ENCODE measurements around the gene MAP3K10.

Gene MAP3K10

GRCh38 chr19:40175820-40176219, 15.4 kb upstream of the MAP3K10 start:
- no peak for DNase-seq

- DNase-seq, result no peak
These were observed 13.7 kb upstream of the MAP3K10 start for GRCh38 chr19:40177286-40178070.

GRCh38 chr19:40178756-40179155, 12.5 kb upstream of the MAP3K10 start:
- DNase-seq, result no peak

DNA sequence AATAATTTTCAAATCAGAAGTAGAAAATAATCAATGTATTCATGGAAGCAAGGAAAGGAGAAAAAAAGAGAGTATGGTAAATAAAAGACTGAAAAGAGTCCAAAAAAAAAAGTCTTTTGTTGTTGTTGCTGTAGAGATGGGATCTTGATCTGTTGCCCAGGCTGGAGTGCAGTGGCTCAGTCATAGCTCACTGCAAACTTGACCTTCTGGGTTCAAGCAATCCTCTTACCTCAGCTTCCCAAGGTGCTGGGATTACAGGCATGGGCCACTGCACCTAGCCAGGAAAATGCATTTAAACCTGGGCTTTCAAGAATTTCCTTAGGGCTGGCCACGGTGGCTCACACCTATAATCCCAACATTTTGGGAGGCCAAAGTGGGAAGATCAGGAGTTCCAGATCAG, 7.0 kb upstream of the MAP3K10 start:
- DNase-seq, result no peak

DNA sequence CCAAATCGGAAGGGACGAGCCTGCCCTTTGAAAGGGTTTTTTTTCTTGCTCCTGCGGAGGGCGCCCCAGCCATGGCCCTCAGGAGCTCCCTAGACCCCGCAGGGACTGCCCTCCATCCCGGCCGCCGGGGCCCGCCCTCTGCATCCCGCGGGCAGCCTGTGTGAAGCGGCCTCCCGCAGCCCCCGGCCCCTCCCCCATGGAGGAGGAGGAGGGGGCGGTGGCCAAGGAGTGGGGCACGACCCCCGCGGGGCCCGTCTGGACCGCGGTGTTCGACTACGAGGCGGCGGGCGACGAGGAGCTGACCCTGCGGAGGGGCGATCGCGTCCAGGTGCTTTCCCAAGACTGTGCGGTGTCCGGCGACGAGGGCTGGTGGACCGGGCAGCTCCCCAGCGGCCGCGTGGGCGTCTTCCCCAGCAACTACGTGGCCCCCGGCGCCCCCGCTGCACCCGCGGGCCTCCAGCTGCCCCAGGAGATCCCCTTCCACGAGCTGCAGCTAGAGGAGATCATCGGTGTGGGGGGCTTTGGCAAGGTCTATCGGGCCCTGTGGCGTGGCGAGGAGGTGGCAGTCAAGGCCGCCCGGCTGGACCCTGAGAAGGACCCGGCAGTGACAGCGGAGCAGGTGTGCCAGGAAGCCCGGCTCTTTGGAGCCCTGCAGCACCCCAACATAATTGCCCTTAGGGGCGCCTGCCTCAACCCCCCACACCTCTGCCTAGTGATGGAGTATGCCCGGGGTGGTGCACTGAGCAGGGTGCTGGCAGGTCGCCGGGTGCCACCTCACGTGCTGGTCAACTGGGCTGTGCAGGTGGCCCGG, 815 bp downstream of the MAP3K10 start:
- peak; percentile 35 for DNase-seq

DNA sequence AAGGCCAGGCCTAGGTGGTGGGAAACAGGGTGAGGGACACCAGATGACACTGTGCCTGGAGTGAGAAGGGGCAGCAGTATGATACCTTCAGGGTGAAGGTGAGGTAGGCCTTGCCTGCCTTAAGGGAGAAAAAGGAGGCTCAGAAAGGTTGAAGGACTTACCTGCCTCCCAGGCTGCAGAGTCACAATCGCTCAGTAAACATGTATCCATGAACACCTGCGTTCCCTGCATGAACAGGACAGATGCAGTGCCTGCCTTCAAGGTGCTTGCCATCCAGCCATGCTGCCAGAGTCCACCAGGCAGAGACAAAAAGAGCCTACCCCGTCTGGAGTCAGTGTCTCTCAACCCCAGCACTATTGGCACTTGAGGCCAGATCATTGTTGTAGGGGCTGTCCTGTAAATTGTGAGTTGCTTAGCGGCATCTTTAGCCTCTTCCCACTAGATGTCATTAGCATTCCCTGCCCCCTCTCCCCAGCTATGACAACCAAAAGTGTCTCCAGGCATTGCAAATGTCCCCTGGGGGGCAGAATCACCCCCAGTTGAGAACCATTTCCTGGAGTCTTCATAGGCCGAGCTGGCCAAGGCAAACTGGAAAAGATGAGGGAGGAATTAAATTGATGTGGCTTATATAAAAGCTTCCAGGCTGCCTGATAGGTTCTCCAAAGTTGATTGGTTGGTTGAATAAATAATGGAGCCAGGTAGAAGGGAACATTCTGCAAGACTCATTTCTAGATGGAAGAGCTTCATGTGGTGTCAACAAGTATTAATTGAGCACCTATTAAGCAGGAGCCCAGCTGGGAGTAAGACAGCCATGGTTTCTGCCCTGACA, 1.7 kb downstream of the MAP3K10 start:
- no peak for DNase-seq

- DNase-seq, result no peak
These were observed 2.3 kb downstream of the MAP3K10 start for GRCh38 chr19:40193587-40193849.

DNA sequence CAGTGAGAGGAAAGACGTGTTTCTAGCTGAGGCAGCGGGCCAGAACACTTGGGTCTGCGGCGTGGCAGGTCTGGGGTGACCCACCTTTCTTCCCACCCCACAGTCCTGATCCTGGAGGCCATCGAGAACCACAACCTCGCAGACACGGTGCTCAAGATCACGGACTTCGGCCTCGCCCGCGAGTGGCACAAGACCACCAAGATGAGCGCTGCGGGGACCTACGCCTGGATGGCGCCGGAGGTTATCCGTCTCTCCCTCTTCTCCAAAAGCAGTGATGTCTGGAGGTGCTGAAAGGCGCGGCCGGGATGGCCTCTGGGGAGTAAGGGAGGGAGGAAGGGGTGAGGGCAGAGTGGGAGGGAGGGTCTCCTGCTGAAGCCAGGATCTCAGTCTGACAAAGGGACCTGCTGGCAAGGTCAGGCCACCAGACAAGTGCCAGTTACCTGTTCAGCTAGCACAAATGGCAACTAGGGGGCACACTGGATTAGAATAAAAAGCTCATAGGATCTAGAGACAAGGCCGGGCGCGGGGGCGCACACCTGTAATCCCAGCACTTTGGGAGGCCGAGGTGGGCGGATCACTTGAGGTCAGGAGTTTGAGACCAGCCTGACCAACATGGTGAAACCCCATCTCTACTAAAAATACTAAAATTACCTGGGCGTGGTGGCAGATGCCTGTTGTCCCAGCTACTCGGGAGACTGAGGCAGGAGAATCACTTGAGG, 7.2 kb downstream of the MAP3K10 start:
- DNase-seq, result no peak

DNA sequence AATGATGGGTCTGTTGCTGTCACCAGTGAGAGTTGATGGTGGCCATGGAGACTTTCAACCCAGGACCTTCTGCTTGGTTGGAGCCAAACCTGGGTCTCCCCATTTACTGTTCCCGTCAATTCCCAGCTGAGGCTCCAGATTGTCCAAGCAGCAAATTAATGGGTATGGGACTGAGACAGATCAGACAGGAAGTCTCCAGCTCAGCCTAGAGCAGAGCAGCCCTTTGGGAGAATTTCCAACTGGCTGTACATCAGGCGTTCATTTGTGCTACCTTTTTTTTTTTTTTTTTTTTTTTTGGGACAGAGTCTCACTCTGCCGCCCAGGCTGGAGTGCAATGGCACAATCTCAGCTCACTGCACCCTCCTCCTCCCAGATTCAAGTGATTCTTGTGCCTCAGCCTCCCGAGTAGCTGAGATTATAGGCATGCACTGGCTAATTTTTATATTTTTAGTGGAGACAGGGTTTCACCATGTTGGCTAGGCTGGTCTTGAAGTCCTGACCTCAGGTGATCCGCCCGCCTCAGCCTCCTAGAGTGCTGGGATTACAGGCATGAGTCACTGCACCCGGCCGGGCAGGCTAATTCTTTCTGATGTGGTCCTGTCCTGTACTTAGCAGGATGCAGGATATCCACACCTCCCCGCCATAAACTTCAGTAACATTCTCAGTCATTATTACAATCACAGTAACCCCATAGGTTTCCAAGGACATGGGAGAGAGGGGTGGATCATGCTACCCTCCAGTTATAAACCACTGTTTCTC, 9.3 kb downstream of the MAP3K10 start:
- DNase-seq, result no peak

GRCh38 chr19:40204381-40204780, 13.2 kb downstream of the MAP3K10 start:
- DNase-seq, result no peak

DNA sequence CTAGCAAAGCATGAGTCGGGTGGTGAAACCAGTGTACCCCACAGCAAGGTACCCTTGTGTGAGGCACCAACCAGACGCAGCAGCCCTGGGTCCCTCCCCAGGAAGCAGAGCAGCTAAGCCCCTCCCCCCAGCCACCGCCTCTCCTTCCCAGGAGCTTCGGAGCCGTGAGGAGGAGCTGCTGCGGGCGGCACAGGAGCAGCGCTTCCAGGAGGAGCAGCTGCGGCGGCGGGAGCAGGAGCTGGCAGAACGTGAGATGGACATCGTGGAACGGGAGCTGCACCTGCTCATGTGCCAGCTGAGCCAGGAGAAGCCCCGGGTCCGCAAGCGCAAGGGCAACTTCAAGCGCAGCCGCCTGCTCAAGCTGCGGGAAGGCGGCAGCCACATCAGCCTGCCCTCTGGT, 14.5 kb downstream of the MAP3K10 start:
- no peak for DNase-seq

DNA sequence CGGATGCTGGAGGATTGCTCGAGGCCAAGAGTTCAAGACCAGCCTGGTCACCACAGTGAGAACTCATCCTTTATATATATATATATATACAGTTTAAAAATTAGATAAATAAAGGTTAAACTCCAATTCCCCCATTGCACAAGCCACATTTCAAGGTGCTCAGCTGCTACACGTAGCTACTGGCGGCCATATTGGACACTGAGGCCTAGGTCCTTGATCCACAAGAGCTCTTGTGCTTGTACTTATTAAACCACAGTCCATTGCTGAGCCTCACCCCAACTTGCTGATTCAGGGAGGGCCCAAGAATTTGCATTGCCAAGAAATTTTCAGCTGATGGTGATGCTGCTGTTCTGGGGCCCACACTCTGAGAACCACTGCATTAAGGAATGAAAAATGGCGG, 17.4 kb downstream of the MAP3K10 start:
- DNase-seq, result no peak

DNA sequence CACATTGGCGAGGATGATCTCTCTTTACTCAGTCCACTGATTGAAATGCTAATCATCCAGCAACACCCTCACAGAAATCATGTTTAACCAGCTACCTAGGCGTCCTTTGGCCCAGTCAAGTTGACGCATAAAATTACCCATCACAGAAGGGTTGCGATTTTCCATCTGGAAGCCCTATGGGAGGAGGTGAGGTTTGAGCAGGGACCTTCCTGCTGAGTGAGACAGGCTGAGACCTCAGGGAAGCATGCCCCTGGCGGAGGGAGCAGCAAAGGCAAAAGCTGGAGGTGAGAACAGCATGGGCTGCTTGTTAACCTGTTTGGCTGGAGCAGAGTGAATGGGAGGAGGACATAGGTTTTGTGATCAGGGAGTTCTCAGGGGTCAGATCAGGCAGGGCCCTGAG, 19.7 kb downstream of the MAP3K10 start:
- DNase-seq, result no peak

- DNase-seq, result no peak
These were observed 22.1 kb downstream of the MAP3K10 start for GRCh38 chr19:40213251-40213829.

DNA sequence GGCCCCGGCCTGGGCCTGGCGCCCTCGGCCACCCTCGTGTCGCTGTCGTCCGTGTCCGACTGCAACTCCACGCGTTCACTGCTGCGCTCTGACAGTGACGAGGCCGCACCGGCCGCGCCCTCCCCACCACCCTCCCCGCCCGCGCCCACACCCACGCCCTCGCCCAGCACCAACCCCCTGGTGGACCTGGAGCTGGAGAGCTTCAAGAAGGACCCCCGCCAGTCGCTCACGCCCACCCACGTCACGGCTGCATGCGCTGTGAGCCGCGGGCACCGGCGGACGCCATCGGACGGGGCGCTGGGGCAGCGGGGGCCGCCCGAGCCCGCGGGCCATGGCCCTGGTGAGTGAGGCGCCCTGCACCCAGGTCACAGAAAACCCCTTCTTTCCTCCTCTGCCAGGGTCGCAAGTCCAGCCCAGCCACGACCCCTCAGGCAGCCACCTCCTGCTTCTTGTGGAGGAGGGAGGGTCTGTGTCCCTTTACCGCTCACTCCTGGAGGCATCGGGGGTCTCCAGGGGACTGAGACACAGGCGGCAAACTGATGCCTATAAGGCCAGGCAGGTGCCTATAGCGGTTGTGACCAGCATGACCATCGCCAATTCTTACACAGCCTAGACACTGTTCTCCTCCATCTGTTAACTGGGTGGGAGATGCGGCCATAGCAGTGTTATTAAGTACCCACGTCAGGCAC, 22.8 kb downstream of the MAP3K10 start:
- DNase-seq, result no peak

- no peak for DNase-seq
These were observed 23.7 kb downstream of the MAP3K10 start for GRCh38 chr19:40214936-40215335.

DNA sequence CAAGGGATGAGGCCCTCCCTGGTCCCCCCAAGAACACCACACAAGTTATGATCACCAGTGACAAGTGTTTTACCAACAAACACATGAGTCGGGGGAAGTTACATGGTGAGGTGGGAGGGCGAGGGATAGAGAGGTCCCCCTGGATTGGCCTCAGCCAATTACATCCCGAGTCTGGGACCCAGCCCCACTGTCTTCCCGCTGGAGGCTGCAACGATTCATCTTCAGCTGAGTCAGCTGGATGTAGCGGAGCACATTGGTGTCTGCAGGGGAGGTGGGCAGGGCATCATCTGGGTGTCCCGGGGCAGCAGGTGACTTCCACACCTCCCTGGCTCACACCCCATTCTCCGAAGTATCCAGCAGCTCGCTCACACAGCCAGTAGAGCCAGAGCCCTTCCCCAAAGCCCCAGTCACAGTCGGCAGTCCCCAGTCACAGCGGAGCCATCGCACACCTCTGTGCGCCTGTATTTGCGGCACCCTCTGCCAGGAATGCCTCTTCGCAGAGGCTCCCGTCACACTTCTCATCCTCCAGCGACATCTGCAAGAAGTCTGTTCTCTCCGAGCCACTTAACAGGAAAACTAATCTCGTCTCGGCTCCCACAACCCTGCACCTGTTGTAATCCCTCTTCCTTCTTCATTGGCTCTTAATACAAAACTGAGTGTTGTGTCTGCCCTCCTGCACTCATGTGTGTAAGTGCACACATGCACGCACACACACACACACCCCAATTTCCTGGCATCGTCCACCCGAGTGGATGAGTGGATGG, 25.0 kb downstream of the MAP3K10 start:
- no peak for DNase-seq

DNA sequence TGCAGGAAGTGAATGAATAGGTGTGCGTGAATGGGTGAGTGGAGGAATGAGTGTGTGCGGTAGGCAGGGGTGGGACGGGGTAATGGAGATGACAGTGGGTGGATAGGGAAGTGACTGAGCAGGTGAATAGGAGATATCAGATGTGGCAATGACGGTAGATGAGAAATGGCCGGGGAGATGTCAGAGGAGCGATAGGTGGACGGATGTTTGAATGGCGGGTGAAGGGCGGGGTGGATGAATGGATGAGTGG, 25.5 kb downstream of the MAP3K10 start:
- DNase-seq, result no peak

- DNase-seq, result peak; percentile 43
These were observed 26.0 kb downstream of the MAP3K10 start for GRCh38 chr19:40217027-40217810.
